IMR-90 (cell line): ENCODE measurements around the gene PLAAT4. TPM values are rescaled to one million over a fixed set of nuclear protein-coding genes. Genes with fewer than 3 reads are reported as not detected.

Experiments used
- ATAC-seq: fragments of 200-7000 bp; cut with Tn5 transposase; 2 replicates; pipeline ENCODE4 v1.9.1; 2020; ENCODE audit warnings: low read depth, mild to moderate bottlenecking, moderate library complexity
- BruUV-seq: library from RNA; stranded (reverse); fragments of 400-500 nt; replicated peaks from 2 replicates; lab custom pipeline; 2021; lab: Mats Ljungman, UMichigan
- CTCF ChIA-PET: fragments of 300-600 bp; formaldehyde crosslinking; extraction: SDS; loops from one replicate; lab custom pipeline; 2021; ENCODE audit warnings: antibody characterized with exemption; lab: Yijun Ruan, JAX
- POLR2A ChIA-PET: fragments of 300-600 bp; sonication (Branson Sonifier 250); formaldehyde crosslinking; loops from one replicate; lab custom pipeline; 2022; ENCODE audit warnings: antibody characterized with exemption; ENCODE audit not compliant: unreplicated experiment; lab: Charles Lee
- DNase-seq: peaks from one replicate; pipeline ENCODE4 v3.0.0; 2013
- H2AFZ ChIP-seq: replicated peaks from 2 replicates; pipeline ENCODE3; 2013; ENCODE audit warnings: low read length, mild to moderate bottlenecking; ENCODE audit not compliant: poor library complexity
- H2AK5ac ChIP-seq: 2 replicates; pipeline ENCODE4 v1.6.1; 2013; ENCODE audit warnings: low read depth, low read length, inconsistent platforms
- H2AK9ac ChIP-seq: replicated peaks from 2 replicates; pipeline ENCODE3; 2013; ENCODE audit warnings: mild to moderate bottlenecking, low read depth, low read length, moderate library complexity; ENCODE audit not compliant: poor library complexity
- H2BK120ac ChIP-seq: 2 replicates; pipeline ENCODE4 v1.6.1; 2013; ENCODE audit warnings: low read depth, low read length, inconsistent platforms
- H2BK15ac ChIP-seq: 3 replicates; pipeline ENCODE4 v1.6.1; 2013; ENCODE audit warnings: low read depth, low read length, inconsistent platforms
- H2BK20ac ChIP-seq: 2 replicates; pipeline ENCODE4 v1.6.1; 2013; ENCODE audit warnings: low read depth, mild to moderate bottlenecking, inconsistent platforms, low read length, moderate library complexity
- H2BK5ac ChIP-seq: 2 replicates; pipeline ENCODE4 v1.6.1; 2013; ENCODE audit warnings: mild to moderate bottlenecking, low read depth, low read length, inconsistent platforms; ENCODE audit not compliant: poor library complexity, severe bottlenecking
- H3K14ac ChIP-seq: replicated peaks from 2 replicates; pipeline ENCODE4 v1.6.1; 2013; ENCODE audit warnings: low read depth, low read length, inconsistent platforms
- H3K18ac ChIP-seq: 2 replicates; pipeline ENCODE4 v1.6.1; 2013; ENCODE audit warnings: low read depth, low read length, control low read depth
- H3K23ac ChIP-seq: 2 replicates; pipeline ENCODE4 v1.6.1; 2013; ENCODE audit warnings: low read depth, low read length, inconsistent platforms
- H3K27ac ChIP-seq: 2 replicates; pipeline ENCODE4 v1.5.1; 2013; ENCODE audit warnings: mild to moderate bottlenecking, control low read depth, low read length; ENCODE audit not compliant: insufficient read depth
- H3K27me3 ChIP-seq: 2 replicates; pipeline ENCODE4 v1.6.1; 2013; ENCODE audit warnings: low read length; ENCODE audit not compliant: control insufficient read depth, insufficient read depth
- H3K36me3 ChIP-seq: 2 replicates; pipeline ENCODE4 v1.6.1; 2013; ENCODE audit warnings: low read length, mixed read lengths; ENCODE audit not compliant: control insufficient read depth, insufficient read depth
- H3K4ac ChIP-seq: 2 replicates; pipeline ENCODE4 v1.6.1; 2013; ENCODE audit warnings: low read depth, low read length, inconsistent platforms
- H3K4me1 ChIP-seq: 2 replicates; pipeline ENCODE4 v1.6.1; 2013; ENCODE audit warnings: low read length, mixed read lengths; ENCODE audit not compliant: control insufficient read depth, insufficient read depth
- H3K4me2 ChIP-seq: 2 replicates; pipeline ENCODE4 v1.6.1; 2013; ENCODE audit warnings: low read depth, mild to moderate bottlenecking, control low read depth, low read length, moderate library complexity
- H3K4me3 ChIP-seq: 2 replicates; pipeline ENCODE4 v1.5.1; 2013; ENCODE audit warnings: low read depth, mild to moderate bottlenecking, control low read depth, low read length, moderate library complexity; ENCODE audit not compliant: insufficient read depth
- H3K56ac ChIP-seq: 2 replicates; pipeline ENCODE4 v1.6.1; 2013; ENCODE audit warnings: low read length, inconsistent platforms; ENCODE audit not compliant: insufficient read depth; ENCODE audit errors: extremely low read depth
- H3K79me1 ChIP-seq, 2 experiments: 2 replicates each; pipeline ENCODE4 v1.6.1; 2013; ENCODE audit warnings: low read length in 2 of 2, inconsistent platforms in 1 of 2, low read depth in 1 of 2
- H3K9ac ChIP-seq: 2 replicates; pipeline ENCODE4 v1.6.1; 2013; ENCODE audit warnings: low read depth, low read length, control low read depth
- H3K9me1 ChIP-seq: 2 replicates; pipeline ENCODE4 v1.6.1; 2013; ENCODE audit warnings: low read length, inconsistent platforms; ENCODE audit not compliant: insufficient read depth
- H3K9me3 ChIP-seq: 2 replicates; pipeline ENCODE4 v1.6.1; 2013; ENCODE audit warnings: low read length; ENCODE audit not compliant: control insufficient read depth, insufficient read depth
- H4K20me1 ChIP-seq: 2 replicates; pipeline ENCODE4 v1.6.1; 2013; ENCODE audit warnings: low read length, inconsistent platforms; ENCODE audit not compliant: insufficient read depth
- H4K5ac ChIP-seq: 2 replicates; pipeline ENCODE4 v1.6.1; 2013; ENCODE audit warnings: mild to moderate bottlenecking, low read depth, low read length, control low read depth
- H4K8ac ChIP-seq, 2 experiments: 2 replicates each; pipeline ENCODE4 v1.6.1; 2013; ENCODE audit warnings: low read depth in 2 of 2, low read length in 2 of 2, control low read depth in 1 of 2, inconsistent platforms in 1 of 2
- H4K91ac ChIP-seq: 2 replicates; pipeline ENCODE4 v1.6.1; 2013; ENCODE audit warnings: low read depth, low read length, inconsistent platforms; ENCODE audit not compliant: insufficient read depth
- ELK1 ChIP-seq: fragments of 150-350 bp; IDR thresholded peaks from 2 replicates; pipeline ENCODE4 v1.6.1; 2016; ENCODE audit warnings: low read depth, mild to moderate bottlenecking, low read length, moderate library complexity, borderline replicate concordance
- MAZ ChIP-seq: IDR thresholded peaks from 2 replicates; pipeline ENCODE4 v1.6.1; 2012; ENCODE audit warnings: low read depth, mild to moderate bottlenecking, low read length, improper control_type of control experiment, moderate library complexity, borderline replicate concordance
- RAD21 ChIP-seq: IDR thresholded peaks from 2 replicates; pipeline ENCODE4 v1.6.1; 2012; ENCODE audit warnings: low read length, improper control_type of control experiment
- WGBS, 2 experiments: methylation state at CpG; one replicate each; pipeline versions ENCODE4 v1.1.5 to v1.1.7; 2013; ENCODE audit warnings: missing lambda C conversion rate in 2 of 2; ENCODE audit not compliant: insufficient read length in 1 of 2; ENCODE audit errors: extremely low coverage in 2 of 2; 5-methylcytosine and 5-hydroxymethylcytosine counted together
- dilution Hi-C: fragments of 300-500 bp; cut with HindIII; formaldehyde crosslinking; loops from one replicate; pipeline ENCODE4 v1.14.3; 2018; ENCODE audit warnings: low sequenced_read_pairs; ENCODE audit not compliant: unreplicated experiment
- in situ Hi-C: fragments of 300-500 bp; cut with MboI; formaldehyde crosslinking; loops from 3 replicates; pipeline ENCODE4 v1.14.3; 2019; ENCODE audit warnings: low sequenced_read_pairs, inconsistent platforms, mixed read lengths
- intact Hi-C: fragments of 100-400 bp; cut with micrococcal nuclease; formaldehyde crosslinking; loops from 2 replicates; pipeline ENCODE4 v1.10.0; 2022
- polyA plus RNA-seq, 3 experiments: library from polyadenylated mRNA; depleted of rRNA; stranded (reverse); fragments of >200 nt; gene quantifications; 2 replicates each; pipeline ENCODE4 v1.2.3, GENCODE V29; 2012; ENCODE audit warnings: low replicate concordance in 1 of 3
- total RNA-seq: library from RNA; depleted of rRNA; stranded (reverse); fragments of >200 nt; gene quantifications from 2 replicates; pipeline ENCODE4 v1.2.3, GENCODE V29; 2012

Gene PLAAT4
- total and polyA plus RNA-seq, 2 of the 4 experiments (the other 2 are of a cell fraction): 0.17 to 0.18 TPM

DNA sequence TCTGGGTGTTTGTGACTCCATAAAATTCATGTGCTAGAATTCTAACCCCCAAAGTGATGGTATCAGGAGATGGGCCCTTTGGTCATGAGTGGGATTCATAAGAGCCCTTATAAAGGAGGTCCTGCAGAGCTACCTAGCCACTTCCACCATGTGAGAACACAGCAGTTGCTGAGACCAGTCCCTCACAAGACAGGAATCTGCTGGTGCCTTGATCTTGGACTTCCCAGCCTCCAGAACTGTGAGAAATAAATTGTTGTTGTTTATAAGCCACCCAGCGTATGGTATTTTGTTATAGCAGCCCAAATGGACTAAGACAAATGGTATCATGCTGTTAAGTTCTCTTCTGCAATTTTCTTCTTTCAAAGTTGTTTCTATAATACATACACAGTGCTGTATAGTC is 44.2 kb upstream of the PLAAT4 start:
- DNase-seq (no peak), ATAC-seq (no peak)
- no peak overlapping the region for H2AFZ ChIP-seq
- H2BK20ac ChIP-seq: no peak overlapping the region
- no peak overlapping the region for H3K4ac ChIP-seq
- no peaks in the 10 kb centered on the region for H4K20me1 ChIP-seq
- no peaks in the 10 kb centered on the region for H3K36me3 ChIP-seq
- no peaks in the 10 kb centered on the region; the same call in 1 of the 2 replicates for H3K9me1 ChIP-seq
- no peak overlapping the region for H3K4me3 ChIP-seq
- H3K27ac ChIP-seq: no peak overlapping the region
- no peaks in the 10 kb centered on the region for H3K4me1 ChIP-seq
- no peak overlapping the region for H2BK120ac ChIP-seq
- H3K79me1 ChIP-seq: no peaks in the 10 kb centered on the region
- H4K91ac ChIP-seq: no peak overlapping the region
- intact Hi-C loops (no loop called here), in situ Hi-C loops (loop anchor here (25.0 kb wide), 1 partner anchor 445 kb away; the partner anchor contains the start of gene NAA40), dilution Hi-C loops (no loop called here)
- no TSS peak for BruUV-seq
- H3K23ac ChIP-seq: no peak overlapping the region
- no peak overlapping the region for H2BK5ac ChIP-seq
- H4K8ac ChIP-seq: no peak overlapping the region
- H3K14ac ChIP-seq: no peak overlapping the region
- no peak overlapping the region for H3K18ac ChIP-seq
- POLR2A ChIA-PET: no interaction called here
- H3K9me3 ChIP-seq: no peaks in the 10 kb centered on the region
- no peak overlapping the region for H3K9ac ChIP-seq
- H3K27me3 ChIP-seq: peaks cover 39% of the 10 kb centered on the region
- H3K56ac ChIP-seq: no peak overlapping the region
- CTCF ChIA-PET: no interaction called here
- no peak overlapping the region for H3K4me2 ChIP-seq
- H2BK15ac ChIP-seq: no peak overlapping the region
- no CpG with 5 or more reads among the region's 1 CpG for WGBS, 2 experiments
- TF ChIP-seq ELK1: no peak
- no peak for TF ChIP-seq RAD21
- TF ChIP-seq MAZ: no peak
- no peak overlapping the region for H4K5ac ChIP-seq
- no peak overlapping the region for H2AK5ac ChIP-seq
- no peak overlapping the region for H2AK9ac ChIP-seq
